Epithelial cell of proximal tubule (primary cell): Measurements from ENCODE around the gene MPDU1. TPM values are rescaled to one million over a fixed set of nuclear protein-coding genes. Genes with fewer than 3 reads are reported as not detected.

Source experiments
- DNase-seq: peaks from one replicate; pipeline ENCODE4 v3.0.0-alpha.2; 2011; ENCODE audit warnings: low read depth
- H3K4me3 ChIP-seq: 2 replicates; pipeline ENCODE4 v1.5.1; 2011; ENCODE audit warnings: low read depth, mild to moderate bottlenecking, low read length
- CTCF ChIP-seq: conservative IDR thresholded peaks from 2 replicates; pipeline ENCODE4 v1.5.1; 2012; ENCODE audit warnings: low read depth, mild to moderate bottlenecking, low read length
- total RNA-seq: library from RNA; depleted of rRNA; stranded (reverse); fragments of >200 nt; gene quantifications from 2 replicates; pipeline ENCODE4 v1.2.3, GENCODE V29; 2015

Gene MPDU1
- total RNA-seq, 1 donor from 2014 or later, result 236 TPM

DNA sequence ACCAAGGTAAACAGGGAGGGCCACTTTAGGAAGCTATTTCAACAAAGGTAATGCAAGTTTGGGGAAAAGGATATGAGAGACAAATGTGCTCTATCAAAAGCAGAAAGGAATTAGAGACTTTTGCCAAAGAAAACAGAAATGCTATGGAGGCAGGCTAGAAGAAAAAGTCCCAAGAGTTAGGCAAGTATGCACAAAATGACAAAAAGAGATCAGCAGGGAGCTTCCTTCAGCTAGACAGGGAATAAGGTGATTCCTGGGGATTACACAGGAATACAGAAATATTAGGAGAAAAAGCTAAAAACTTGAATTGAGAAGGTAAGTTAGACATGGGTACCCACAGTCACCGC, 28.6 kb downstream of the MPDU1 start:
- DNase-seq, result no peak
- H3K4me3 ChIP-seq, result no peak overlapping the region
- no peak for TF ChIP-seq CTCF

GRCh38 chr17:7613769-7614424, 30.2 kb downstream of the MPDU1 start:
- no peak for DNase-seq
- TF ChIP-seq CTCF, result peak; percentile 22

GRCh38 chr17:7614425-7615264, 31.0 kb downstream of the MPDU1 start, which contains the start of gene FXR2:
Gene FXR2, minus strand, starts transcription at chr17:7614897. Its CDS starts 365 bp downstream, at chr17:7614532.
- TF ChIP-seq CTCF, result peak; percentile 59
- peak; percentile 93 for DNase-seq
- H3K4me3 ChIP-seq, result peak within 1 kb of the TSS; percentile 92

More at GRCh38 chr17:7613769-7614424, 30.2 kb downstream of the MPDU1 start:
- H3K4me3 ChIP-seq, result peak overlapping the region; percentile 92

- TF ChIP-seq CTCF, result no peak
Measured at GRCh38 chr17:7615265-7615747, 31.7 kb downstream of the MPDU1 start.

GRCh38 chr17:7618608-7619007, 35.0 kb downstream of the MPDU1 start:
- H3K4me3 ChIP-seq, result no peak overlapping the region
- no peak for TF ChIP-seq CTCF

More at GRCh38 chr17:7615265-7615747, 31.7 kb downstream of the MPDU1 start:
- DNase-seq, result no peak
- peak overlapping the region; percentile 54 for H3K4me3 ChIP-seq

DNA sequence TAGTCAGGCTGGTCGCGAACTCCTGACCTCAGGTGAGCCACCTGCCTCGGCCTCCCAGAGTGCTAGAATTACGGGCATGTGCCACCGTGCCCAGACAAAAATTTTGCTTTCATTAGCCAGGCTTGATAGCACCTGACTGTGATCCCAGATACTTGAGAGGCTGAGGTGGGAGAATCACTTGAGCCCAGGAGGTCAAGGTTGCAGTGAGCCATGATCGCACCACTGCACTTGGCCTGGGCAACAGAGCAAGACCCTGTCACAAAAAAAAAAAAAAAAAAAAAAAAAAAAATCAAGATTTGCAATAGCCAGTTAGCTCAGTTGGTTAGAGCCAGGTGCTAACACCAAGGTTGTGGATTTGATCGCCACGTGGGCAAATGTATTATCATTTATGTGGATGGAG, 37.2 kb downstream of the MPDU1 start:
- DNase-seq, result no peak
- TF ChIP-seq CTCF, result no peak
- no peak overlapping the region for H3K4me3 ChIP-seq

More at GRCh38 chr17:7618608-7619007, 35.0 kb downstream of the MPDU1 start:
- DNase-seq, result no peak
